WERI-Rb-1 (cell line): ENCODE measurements around the gene FAM20C.

Experiments
- DNase-seq: peaks from one replicate; pipeline ENCODE4 v3.0.0-alpha.2; 2020
- H3K27ac ChIP-seq: fragments of 250-450 bp; sonication (Bioruptor Pico); 2 replicates; pipeline ENCODE4 v1.5.1; 2020; ENCODE audit warnings: mild to moderate bottlenecking, moderate library complexity
- H3K27me3 ChIP-seq: fragments of 250-450 bp; sonication (Bioruptor Pico); 2 replicates; pipeline ENCODE4 v1.5.1; 2021; ENCODE audit warnings: mild to moderate bottlenecking, low read depth, moderate library complexity; ENCODE audit not compliant: insufficient read depth, severe bottlenecking
- H3K36me3 ChIP-seq: fragments of 250-450 bp; sonication (Bioruptor Pico); 2 replicates; pipeline ENCODE4 v1.5.1; 2020; ENCODE audit warnings: mild to moderate bottlenecking, moderate library complexity
- H3K4me3 ChIP-seq: 2 replicates; pipeline ENCODE4 v1.5.1; 2011; ENCODE audit warnings: low read depth, mild to moderate bottlenecking, control low read depth, low read length
- H3K9me3 ChIP-seq: fragments of 250-450 bp; sonication (Bioruptor Pico); 2 replicates; pipeline ENCODE4 v1.5.1; 2021; ENCODE audit warnings: mild to moderate bottlenecking, moderate library complexity; ENCODE audit not compliant: severe bottlenecking
- TF ChIP-seq, protein P1 (sequence below): IDR thresholded peaks from 2 replicates; pipeline ENCODE4 v1.5.1; 2011; ENCODE audit warnings: low read depth, mild to moderate bottlenecking, control low read depth, inconsistent platforms, low read length

Gene FAM20C

DNA sequence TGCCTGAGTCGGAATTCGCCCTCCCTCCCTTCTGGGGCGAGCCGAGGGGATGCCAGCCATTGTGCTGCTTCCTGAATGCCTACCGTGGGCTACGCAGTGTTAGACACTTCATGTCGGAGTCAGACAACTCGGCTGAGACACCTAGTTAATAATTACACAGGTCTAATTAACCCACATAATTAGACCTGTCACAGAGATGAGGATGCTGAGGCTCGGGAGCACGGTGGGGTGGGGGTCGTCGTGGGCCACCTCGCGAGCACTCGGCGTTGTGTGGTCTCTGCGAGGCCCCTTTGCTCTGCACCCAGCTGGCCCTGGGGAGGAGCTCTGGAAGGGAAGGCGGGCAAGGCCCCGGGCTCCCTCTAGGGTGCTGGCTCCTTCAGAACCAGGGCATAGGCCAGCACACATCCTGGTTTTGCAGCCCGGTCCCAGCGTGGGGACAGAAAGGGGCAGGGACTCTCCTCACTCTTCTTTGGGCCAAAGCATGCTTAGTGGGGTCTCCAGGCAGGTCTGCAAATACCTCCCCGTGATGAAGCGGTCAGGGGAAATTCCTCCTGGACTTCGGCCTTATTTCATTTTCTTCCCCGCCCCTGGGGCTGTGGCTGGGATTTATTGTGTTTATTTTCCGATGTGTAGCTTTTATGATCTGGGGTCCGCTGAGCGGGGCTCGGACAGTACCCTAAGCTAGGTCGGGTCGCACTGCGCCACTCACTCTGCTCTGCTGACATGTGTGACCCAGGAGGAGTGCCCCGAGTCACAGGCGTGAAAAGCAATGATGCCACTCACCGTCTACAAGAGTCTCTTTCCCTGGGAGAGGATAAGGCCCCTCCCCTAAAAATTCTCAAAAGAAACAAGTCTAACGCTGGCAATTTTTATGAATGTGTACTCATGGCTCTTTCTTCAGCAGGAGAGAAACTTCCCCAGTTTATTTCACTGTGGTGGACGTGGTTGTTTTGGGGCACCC, 92.7 kb downstream of the FAM20C start:
- peak; percentile 6 for DNase-seq
- H3K9me3 ChIP-seq, result peaks cover 10% of the 10 kb centered on the region
- no peak overlapping the region for H3K4me3 ChIP-seq
- TF ChIP-seq, protein P1, sequence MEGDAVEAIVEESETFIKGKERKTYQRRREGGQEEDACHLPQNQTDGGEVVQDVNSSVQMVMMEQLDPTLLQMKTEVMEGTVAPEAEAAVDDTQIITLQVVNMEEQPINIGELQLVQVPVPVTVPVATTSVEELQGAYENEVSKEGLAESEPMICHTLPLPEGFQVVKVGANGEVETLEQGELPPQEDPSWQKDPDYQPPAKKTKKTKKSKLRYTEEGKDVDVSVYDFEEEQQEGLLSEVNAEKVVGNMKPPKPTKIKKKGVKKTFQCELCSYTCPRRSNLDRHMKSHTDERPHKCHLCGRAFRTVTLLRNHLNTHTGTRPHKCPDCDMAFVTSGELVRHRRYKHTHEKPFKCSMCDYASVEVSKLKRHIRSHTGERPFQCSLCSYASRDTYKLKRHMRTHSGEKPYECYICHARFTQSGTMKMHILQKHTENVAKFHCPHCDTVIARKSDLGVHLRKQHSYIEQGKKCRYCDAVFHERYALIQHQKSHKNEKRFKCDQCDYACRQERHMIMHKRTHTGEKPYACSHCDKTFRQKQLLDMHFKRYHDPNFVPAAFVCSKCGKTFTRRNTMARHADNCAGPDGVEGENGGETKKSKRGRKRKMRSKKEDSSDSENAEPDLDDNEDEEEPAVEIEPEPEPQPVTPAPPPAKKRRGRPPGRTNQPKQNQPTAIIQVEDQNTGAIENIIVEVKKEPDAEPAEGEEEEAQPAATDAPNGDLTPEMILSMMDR, result no peak
- no peak overlapping the region for H3K27ac ChIP-seq
- H3K27me3 ChIP-seq, result peaks cover 17% of the 10 kb centered on the region
- H3K36me3 ChIP-seq, result no peaks in the 10 kb centered on the region

DNA sequence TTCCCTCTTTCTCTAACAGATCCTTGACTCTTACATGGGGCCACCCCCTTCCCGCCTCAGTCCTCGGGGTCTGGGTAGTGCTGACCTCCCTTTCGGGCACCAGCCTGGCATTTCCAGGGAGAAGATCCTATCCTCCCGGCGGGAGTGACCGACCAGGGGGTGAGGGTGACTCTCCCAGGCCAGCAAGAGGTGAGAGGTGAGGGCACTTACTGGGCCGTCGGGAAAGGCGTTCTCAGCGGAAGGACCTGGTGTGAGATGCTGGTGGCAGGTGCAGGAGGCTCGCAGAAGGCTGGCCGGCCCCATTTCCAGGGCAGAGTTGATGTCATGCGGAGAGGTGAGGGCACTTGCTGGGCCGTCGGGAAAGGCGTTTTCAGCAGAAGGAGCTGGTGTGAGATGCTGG, 93.4 kb downstream of the FAM20C start:
- Histone ChIP-seq H3K27me3 (peaks cover 24% of the 10 kb centered on the region), H3K36me3 (no peaks in the 10 kb centered on the region), H3K4me3 (no peak overlapping the region), H3K27ac (no peak overlapping the region), H3K9me3 (peaks cover 10% of the 10 kb centered on the region)
- DNase-seq, result peak; percentile 5
- TF ChIP-seq, protein P1, result no peak

DNA sequence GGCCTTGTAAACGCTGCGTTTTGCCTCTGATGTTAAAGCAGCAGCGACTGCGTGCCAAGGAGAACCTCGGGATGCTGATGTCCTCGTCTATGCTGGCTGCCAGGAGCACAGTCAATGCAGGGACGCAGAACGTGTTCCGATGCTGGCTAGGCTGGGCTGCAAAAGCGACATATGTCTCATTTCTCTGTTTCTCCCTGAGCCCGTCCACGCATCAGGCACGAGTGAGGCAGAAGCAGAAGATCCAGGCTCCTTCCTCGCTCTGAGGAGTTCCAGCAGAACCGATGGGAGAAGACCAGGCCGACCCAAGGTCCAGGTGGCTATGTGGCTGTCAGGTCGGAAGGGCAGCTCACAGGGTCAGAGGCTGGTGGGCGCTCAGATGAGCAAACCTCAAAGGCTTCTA, 93.9 kb downstream of the FAM20C start:
- Histone ChIP-seq H3K27me3 (peaks cover 27% of the 10 kb centered on the region), H3K4me3 (no peak overlapping the region), H3K36me3 (no peaks in the 10 kb centered on the region), H3K9me3 (peaks cover 10% of the 10 kb centered on the region), H3K27ac (no peak overlapping the region)
- peak; percentile 3 for DNase-seq
- TF ChIP-seq, protein P1, result no peak

DNA sequence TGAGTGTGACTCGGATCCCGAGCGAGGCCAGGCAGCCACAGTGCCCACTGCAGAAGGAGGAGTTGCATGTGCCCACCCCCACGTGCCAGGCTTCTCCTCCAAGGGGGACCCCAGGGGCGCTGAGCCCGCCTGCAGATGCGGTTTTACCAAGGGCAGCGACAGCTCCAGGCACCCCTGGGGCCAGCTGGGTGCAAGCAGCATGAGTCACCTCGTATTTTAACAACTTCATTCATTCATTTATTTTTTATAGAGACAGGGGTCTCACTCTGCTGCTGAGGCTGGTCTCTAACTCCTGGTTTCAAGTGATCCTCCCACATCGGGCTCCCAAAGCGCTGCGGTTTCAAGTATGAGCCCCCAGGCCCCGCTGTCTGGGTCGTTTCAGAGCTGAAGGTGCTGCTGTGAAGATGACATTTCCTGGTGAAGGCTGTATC, 96.3 kb downstream of the FAM20C start:
- Histone ChIP-seq H3K27ac (no peak overlapping the region), H3K36me3 (no peaks in the 10 kb centered on the region), H3K4me3 (no peak overlapping the region), H3K27me3 (peaks cover 48% of the 10 kb centered on the region), H3K9me3 (peaks cover 10% of the 10 kb centered on the region)
- DNase-seq, result peak; percentile 5
- TF ChIP-seq, protein P1, result no peak

DNA sequence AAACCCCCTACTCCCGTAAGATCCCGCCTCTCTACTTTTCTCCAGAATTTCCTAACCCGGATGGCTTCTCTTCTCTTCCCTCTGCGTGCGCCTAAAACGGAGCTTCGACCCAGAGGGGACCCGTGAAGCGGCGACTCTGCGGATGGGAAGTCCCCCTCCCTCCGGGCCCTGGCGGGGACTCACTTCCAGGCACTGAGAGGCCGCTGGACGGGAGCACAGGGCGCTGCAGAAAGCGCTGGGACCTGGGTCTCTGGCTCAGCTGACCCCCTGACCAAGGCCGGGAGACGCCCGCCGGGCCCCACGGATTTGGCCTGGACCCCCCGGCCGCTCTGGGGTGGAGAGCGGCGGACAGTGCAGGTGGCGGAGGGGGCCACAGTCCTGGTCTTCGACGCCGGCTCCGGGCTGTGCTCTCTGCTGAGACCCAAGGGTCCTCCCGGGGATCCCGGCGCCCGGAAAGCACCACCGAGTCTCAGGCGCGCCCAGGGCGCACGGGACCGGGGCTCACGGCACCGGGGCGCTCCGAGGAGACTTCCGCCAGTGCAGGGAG, 96.9 kb downstream of the FAM20C start:
- H3K27ac ChIP-seq, result no peak overlapping the region
- DNase-seq, result peak; percentile 5
- TF ChIP-seq, protein P1, result no peak
- no peaks in the 10 kb centered on the region for H3K36me3 ChIP-seq
- peaks cover 52% of the 10 kb centered on the region for H3K27me3 ChIP-seq
- no peak overlapping the region for H3K4me3 ChIP-seq
- H3K9me3 ChIP-seq, result peaks cover 10% of the 10 kb centered on the region
